PC-9 (cell line): ENCODE data around the gene LAMTOR2. TPM values are rescaled to one million over a fixed set of nuclear protein-coding genes. Genes with fewer than 3 reads are reported as not detected.

ENCODE experiments used
- Bru-seq: library from RNA; stranded (reverse); fragments of 400-500 nt; gene quantifications from one replicate; lab custom pipeline; 2021; lab: Mats Ljungman, UMichigan
- BruChase-seq, 2 experiments: library from RNA; stranded (reverse); fragments of 400-500 nt; gene quantifications; one replicate each; lab custom pipeline; 2021; lab: Mats Ljungman, UMichigan
- BruUV-seq: library from RNA; stranded (reverse); fragments of 400-500 nt; replicated peaks from 2 replicates; lab custom pipeline; 2021; lab: Mats Ljungman, UMichigan
- CTCF ChIA-PET: fragments of 300-600 bp; sonication (Branson Sonifier 250); formaldehyde crosslinking; loops from one replicate; lab custom pipeline; 2022; ENCODE audit warnings: antibody characterized with exemption; lab: Charles Lee
- POLR2A ChIA-PET: fragments of 300-600 bp; sonication (Branson Sonifier 250); formaldehyde crosslinking; loops from one replicate; lab custom pipeline; 2022; ENCODE audit warnings: antibody characterized with exemption; ENCODE audit not compliant: unreplicated experiment; lab: Charles Lee
- DNase-seq, 2 experiments: peaks; one replicate each; pipeline versions ENCODE4 v3.0.0 to v3.0.0-alpha.2; 2015 to 2022; ENCODE audit warnings: mixed read lengths in 1 of 2
- H2AFZ ChIP-seq: fragments of 200-600 bp; sonication (generic); 2 replicates; pipeline ENCODE4 v1.8.1; 2017; ENCODE audit warnings: antibody characterized with exemption
- H3F3A ChIP-seq: fragments of 200-600 bp; sonication (generic); 2 replicates; pipeline ENCODE4 v1.8.1; 2017; ENCODE audit warnings: antibody characterized with exemption, mild to moderate bottlenecking, low read depth; ENCODE audit not compliant: insufficient read depth
- H3K27ac ChIP-seq: fragments of 200-600 bp; sonication (generic); 2 replicates; pipeline ENCODE4 v1.6.1; 2016; ENCODE audit warnings: mixed run types
- H3K27me3 ChIP-seq: fragments of 200-600 bp; sonication (generic); 2 replicates; pipeline ENCODE4 v1.6.1; 2016; ENCODE audit warnings: low read depth, mixed run types; ENCODE audit not compliant: insufficient read depth
- H3K36me3 ChIP-seq: fragments of 200-600 bp; sonication (generic); 2 replicates; pipeline ENCODE4 v1.6.1; 2016; ENCODE audit warnings: low read depth, mixed run types
- H3K4me1 ChIP-seq: fragments of 200-600 bp; sonication (generic); replicated peaks from 2 replicates; pipeline ENCODE4 v1.6.1; 2016; ENCODE audit warnings: mixed run types; ENCODE audit not compliant: insufficient read depth
- H3K4me2 ChIP-seq: fragments of 200-600 bp; sonication (generic); 2 replicates; pipeline ENCODE4 v1.6.1; 2017; ENCODE audit warnings: mixed run types
- H3K4me3 ChIP-seq: fragments of 200-600 bp; sonication (generic); 2 replicates; pipeline ENCODE4 v1.6.1; 2016; ENCODE audit warnings: mixed run types
- H3K79me2 ChIP-seq: fragments of 200-600 bp; sonication (generic); 2 replicates; pipeline ENCODE4 v1.6.1; 2017; ENCODE audit warnings: low read depth, mixed run types
- H3K9me2 ChIP-seq: fragments of 200-600 bp; sonication (generic); 2 replicates; pipeline ENCODE4 v1.8.1; 2017; ENCODE audit warnings: mild to moderate bottlenecking; ENCODE audit not compliant: insufficient read depth
- H3K9me3 ChIP-seq: fragments of 200-600 bp; sonication (generic); 2 replicates; pipeline ENCODE4 v1.8.1; 2016; ENCODE audit warnings: low read depth; ENCODE audit not compliant: insufficient read depth
- H4K20me1 ChIP-seq: fragments of 200-600 bp; sonication (generic); 2 replicates; pipeline ENCODE4 v1.8.1; 2017; ENCODE audit not compliant: insufficient read depth
- EZH2 ChIP-seq: fragments of 200-600 bp; sonication (generic); IDR thresholded peaks from 2 replicates; pipeline ENCODE4 v1.8.0; 2017; ENCODE audit warnings: antibody characterized with exemption, low read depth
- intact Hi-C: fragments of 100-400 bp; cut with micrococcal nuclease; formaldehyde crosslinking; loops from one replicate; pipeline ENCODE4 v1.10.0; 2022; ENCODE audit not compliant: unreplicated experiment
- long read RNA-seq: library from polyadenylated mRNA; stranded (forward); transcript quantifications from one replicate; pipeline ENCODE4 v2.0.0, GENCODE V29; 2022
- total RNA-seq: library from RNA; stranded (reverse); gene quantifications from 2 replicates; pipeline ENCODE4 v1.2.3, GENCODE V29; 2021
- TF ChIP-seq, protein P1 (sequence below): fragments of 200-600 bp; sonication (generic); conservative IDR thresholded peaks from 2 replicates; pipeline ENCODE4 v1.6.1; 2017; ENCODE audit warnings: mixed run types, antibody characterized with exemption, mild to moderate bottlenecking, moderate library complexity

LAMTOR2 gene
- 76.8 and 117 TPM in 2 replicates for total RNA-seq
- percentile 59 among the genes with signal in this experiment for Bru-seq, nascent RNA
- percentile 71 among the genes with signal in this experiment for BruChase-seq, experiment 1, labeled RNA remaining after a 2-hour chase
- percentile 69 among the genes with signal in this experiment for BruChase-seq, experiment 2, labeled RNA remaining after a 6-hour chase
- long read RNA-seq, transcript LAMTOR2-203 (4 exons, 655 nt), result major isoform, 314 of 341 reads
- long read RNA-seq, transcript LAMTOR2-202 (3 exons, 521 nt), result minor isoform, 6 of 341 reads
- long read RNA-seq, partial matches to known transcripts, result 8 of 341 reads
- long read RNA-seq, other reads (novel, unspliced or antisense), result 8 of 341 reads

DNA sequence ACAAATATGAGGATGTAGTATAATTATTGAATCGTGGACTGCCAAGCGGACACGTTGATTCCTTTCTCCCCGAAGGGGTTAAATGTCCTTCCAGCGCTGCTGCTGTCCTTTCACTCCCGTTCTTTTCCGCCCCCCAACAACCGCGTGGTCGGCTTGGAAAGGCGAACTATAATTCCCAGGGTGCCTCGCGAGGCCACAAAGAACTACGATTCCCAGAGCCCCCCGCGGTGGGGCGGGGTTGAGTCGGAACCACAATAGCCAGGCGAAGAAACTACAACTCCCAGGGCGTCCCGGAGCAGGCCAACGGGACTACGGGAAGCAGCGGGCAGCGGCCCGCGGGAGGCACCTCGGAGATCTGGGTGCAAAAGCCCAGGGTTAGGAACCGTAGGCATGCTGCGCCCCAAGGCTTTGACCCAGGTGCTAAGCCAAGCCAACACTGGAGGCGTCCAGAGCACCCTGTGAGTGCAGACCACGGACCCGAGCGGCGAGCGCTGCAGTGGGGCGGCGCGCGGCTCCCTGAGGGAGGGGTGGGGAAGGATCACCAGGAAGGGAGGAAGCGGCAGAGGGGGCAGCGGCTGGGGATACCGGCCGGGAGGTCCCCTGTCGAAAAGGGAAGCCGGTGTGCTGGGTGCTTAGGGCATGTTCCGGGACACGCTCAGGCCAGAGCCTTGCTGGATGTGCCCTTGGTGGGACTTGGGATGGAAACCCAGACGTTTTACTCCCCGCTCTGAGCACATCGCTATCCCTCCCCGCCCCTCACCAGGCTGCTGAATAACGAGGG lies at the start of gene LAMTOR2:
TSS of gene LAMTOR2 (plus strand) at position 283 of the 781 bp plus-strand sequence. CDS start at position 391, 108 bp downstream.
- H2AFZ ChIP-seq, result peak within 1 kb of the TSS; percentile 94
- CTCF ChIA-PET, result interaction anchor here (0.7 kb wide), 1 partner anchor 60 kb away, joined by 3 read pairs; the partner anchor contains the start of gene LMNA
- peaks cover 6% of the 10 kb centered on the region for H3F3A ChIP-seq

DNA sequence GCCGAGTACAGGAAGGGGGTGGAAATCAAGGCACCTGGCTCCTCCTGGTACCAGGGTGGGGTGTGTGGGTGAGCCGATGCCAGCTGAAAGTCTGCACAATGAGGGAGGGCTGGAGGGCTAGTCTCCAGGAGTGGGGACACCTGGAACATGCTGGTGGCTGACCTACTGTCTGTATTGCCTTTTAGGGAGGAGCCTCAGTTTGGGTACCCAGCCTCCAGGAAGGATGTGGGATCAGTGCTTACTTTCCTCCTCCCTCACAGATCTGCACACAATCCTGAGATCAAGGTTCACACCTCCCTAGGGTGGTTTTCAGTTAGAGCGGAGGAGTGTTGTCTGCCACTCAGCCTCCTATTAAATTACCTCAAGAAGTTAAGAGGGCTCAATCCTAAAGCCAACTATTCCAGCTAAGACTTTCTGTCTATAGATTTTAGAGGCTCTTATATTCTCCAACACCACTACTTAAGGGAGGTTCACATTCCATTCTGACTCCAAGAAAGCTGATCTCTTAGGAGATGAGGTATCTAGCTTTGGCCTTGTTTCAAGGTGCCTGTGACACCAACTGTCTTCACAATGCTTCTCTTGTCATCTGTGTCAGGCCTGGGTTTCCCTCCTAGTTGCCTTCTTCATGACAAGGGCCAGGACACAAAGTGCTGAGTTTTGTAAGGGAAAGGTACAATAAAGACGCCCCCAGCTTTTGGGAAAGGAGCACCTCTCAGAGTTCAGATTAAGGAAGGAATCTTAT lies 49.6 kb upstream of the LAMTOR2 start:
- 0 out of 2 replicates have a peak overlapping the region, but pooled peaks have one; percentile 23 for H3K27ac ChIP-seq
- no peak for DNase-seq
- CTCF ChIA-PET, result no interaction called here
- intact Hi-C loops, result loop anchor here (5.0 kb wide), 3 partner anchors 57 to 222 kb away; partner anchors contain the start of genes KHDC4 and RAB25
- no peaks in the 10 kb centered on the region for H3K27me3 ChIP-seq
- H3K36me3 ChIP-seq, result peaks cover 8% of the 10 kb centered on the region; the same call in 1 of the 2 replicates
- POLR2A ChIA-PET, result interaction anchor here (0.6 kb wide), 1 partner anchor 18 kb away, joined by 6 read pairs; no protein-coding TSS in a partner anchor
- H2AFZ ChIP-seq, result no peak overlapping the region
- H3K4me2 ChIP-seq, result peak overlapping the region; percentile 2; the same call in 1 of the 2 replicates
- TF ChIP-seq, protein P1, sequence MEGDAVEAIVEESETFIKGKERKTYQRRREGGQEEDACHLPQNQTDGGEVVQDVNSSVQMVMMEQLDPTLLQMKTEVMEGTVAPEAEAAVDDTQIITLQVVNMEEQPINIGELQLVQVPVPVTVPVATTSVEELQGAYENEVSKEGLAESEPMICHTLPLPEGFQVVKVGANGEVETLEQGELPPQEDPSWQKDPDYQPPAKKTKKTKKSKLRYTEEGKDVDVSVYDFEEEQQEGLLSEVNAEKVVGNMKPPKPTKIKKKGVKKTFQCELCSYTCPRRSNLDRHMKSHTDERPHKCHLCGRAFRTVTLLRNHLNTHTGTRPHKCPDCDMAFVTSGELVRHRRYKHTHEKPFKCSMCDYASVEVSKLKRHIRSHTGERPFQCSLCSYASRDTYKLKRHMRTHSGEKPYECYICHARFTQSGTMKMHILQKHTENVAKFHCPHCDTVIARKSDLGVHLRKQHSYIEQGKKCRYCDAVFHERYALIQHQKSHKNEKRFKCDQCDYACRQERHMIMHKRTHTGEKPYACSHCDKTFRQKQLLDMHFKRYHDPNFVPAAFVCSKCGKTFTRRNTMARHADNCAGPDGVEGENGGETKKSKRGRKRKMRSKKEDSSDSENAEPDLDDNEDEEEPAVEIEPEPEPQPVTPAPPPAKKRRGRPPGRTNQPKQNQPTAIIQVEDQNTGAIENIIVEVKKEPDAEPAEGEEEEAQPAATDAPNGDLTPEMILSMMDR, result no peak
- no peak for TF ChIP-seq EZH2
- no peaks in the 10 kb centered on the region for H3K9me2 ChIP-seq
- peaks cover 72% of the 10 kb centered on the region for H3F3A ChIP-seq
- no peak overlapping the region for H3K4me3 ChIP-seq
- no peaks in the 10 kb centered on the region for H3K9me3 ChIP-seq
- H3K79me2 ChIP-seq, result no peaks in the 10 kb centered on the region; the same call in 1 of the 2 replicates
- H4K20me1 ChIP-seq, result peaks cover 3% of the 10 kb centered on the region; the same call in 1 of the 2 replicates
- peaks cover 69% of the 10 kb centered on the region for H3K4me1 ChIP-seq
- BruUV-seq, result no TSS peak

More for the DNA sequence above, at the start of gene LAMTOR2:
- Histone ChIP-seq H4K20me1 (0 out of 2 replicates have a peak, but pooled peaks cover 6% of the 10 kb centered on the region), H3K9me3 (no peaks in the 10 kb centered on the region), H3K4me1 (peaks cover 11% of the 10 kb centered on the region; the same call in 1 of the 2 replicates), H3K9me2 (no peaks in the 10 kb centered on the region), H3K27ac (peak within 1 kb of the TSS; percentile 85), H3K4me2 (peak within 1 kb of the TSS; percentile 89), H3K79me2 (peaks cover 38% of the 10 kb centered on the region), H3K27me3 (no peaks in the 10 kb centered on the region), H3K4me3 (peak within 1 kb of the TSS; percentile 84), H3K36me3 (0 out of 2 replicates have a peak, but pooled peaks cover 6% of the 10 kb centered on the region)
- POLR2A ChIA-PET, result interaction anchor here (0.6 kb wide), 1 partner anchor 71 kb away, joined by 3 read pairs; no protein-coding TSS in a partner anchor
- BruUV-seq, result no TSS peak
- DNase-seq, result peak; percentile 93 to 97
- no peak for TF ChIP-seq EZH2
- TF ChIP-seq, protein P1, result 0 out of 2 replicates have a peak, but pooled peaks have one; percentile 7
- intact Hi-C loops, result loop anchor here (1.0 kb wide), 1 partner anchor 228 kb away; the partner anchor contains the start of gene SMG5
